ENCODE measurements around the gene EML3. TPM values are rescaled to one million over a fixed set of nuclear protein-coding genes. Genes with fewer than 3 reads are reported as not detected.

EML3 gene
- total RNA-seq, 1 experiment from 2014 or later: 43.7 TPM

- Mint-ChIP-seq H3K27me3 (ENCODE audit: insufficient read depth, unreplicated experiment) (no peaks in the 10 kb centered on the region), H3K36me3 (ENCODE audit: insufficient read depth, unreplicated experiment) (peaks cover 70% of the 10 kb centered on the region), H3K4me3 (ENCODE audit: unreplicated experiment) (peak overlapping the region; percentile 28), H3K4me1 (ENCODE audit: insufficient read depth, unreplicated experiment) (peaks cover 37% of the 10 kb centered on the region), H3K27ac (ENCODE audit: low read depth, unreplicated experiment) (no peak overlapping the region), H3K9me3 (ENCODE audit: unreplicated experiment) (no peaks in the 10 kb centered on the region)
- CTCF ChIA-PET: interaction anchor here (0.6 to 2.1 kb wide), 5 partner anchors 10 to 1748 kb away, joined by 3 to 7 read pairs (median 3); partner anchors contain the start of genes LBHD1 and ROM1
- TF ChIP-seq, protein P1, sequence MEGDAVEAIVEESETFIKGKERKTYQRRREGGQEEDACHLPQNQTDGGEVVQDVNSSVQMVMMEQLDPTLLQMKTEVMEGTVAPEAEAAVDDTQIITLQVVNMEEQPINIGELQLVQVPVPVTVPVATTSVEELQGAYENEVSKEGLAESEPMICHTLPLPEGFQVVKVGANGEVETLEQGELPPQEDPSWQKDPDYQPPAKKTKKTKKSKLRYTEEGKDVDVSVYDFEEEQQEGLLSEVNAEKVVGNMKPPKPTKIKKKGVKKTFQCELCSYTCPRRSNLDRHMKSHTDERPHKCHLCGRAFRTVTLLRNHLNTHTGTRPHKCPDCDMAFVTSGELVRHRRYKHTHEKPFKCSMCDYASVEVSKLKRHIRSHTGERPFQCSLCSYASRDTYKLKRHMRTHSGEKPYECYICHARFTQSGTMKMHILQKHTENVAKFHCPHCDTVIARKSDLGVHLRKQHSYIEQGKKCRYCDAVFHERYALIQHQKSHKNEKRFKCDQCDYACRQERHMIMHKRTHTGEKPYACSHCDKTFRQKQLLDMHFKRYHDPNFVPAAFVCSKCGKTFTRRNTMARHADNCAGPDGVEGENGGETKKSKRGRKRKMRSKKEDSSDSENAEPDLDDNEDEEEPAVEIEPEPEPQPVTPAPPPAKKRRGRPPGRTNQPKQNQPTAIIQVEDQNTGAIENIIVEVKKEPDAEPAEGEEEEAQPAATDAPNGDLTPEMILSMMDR (IDR thresholded peaks at IDR 0.05; ENCODE audit: unreplicated experiment): no peak
- POLR2A ChIA-PET: interaction anchor here (0.6 to 5.2 kb wide), 2 partner anchors 12 to 37 kb away, joined by 4 to 152 read pairs; partner anchors contain the start of gene TUT1
- intact Hi-C loops (cut with micrococcal nuclease): no loop called here
- DNase-seq (ENCODE audit: unreplicated experiment): no peak
- BruUV-seq (replicated peaks): no TSS peak
Observed at GRCh38 chr11:62603072-62603408, 9.5 kb downstream of the EML3 start.

DNA sequence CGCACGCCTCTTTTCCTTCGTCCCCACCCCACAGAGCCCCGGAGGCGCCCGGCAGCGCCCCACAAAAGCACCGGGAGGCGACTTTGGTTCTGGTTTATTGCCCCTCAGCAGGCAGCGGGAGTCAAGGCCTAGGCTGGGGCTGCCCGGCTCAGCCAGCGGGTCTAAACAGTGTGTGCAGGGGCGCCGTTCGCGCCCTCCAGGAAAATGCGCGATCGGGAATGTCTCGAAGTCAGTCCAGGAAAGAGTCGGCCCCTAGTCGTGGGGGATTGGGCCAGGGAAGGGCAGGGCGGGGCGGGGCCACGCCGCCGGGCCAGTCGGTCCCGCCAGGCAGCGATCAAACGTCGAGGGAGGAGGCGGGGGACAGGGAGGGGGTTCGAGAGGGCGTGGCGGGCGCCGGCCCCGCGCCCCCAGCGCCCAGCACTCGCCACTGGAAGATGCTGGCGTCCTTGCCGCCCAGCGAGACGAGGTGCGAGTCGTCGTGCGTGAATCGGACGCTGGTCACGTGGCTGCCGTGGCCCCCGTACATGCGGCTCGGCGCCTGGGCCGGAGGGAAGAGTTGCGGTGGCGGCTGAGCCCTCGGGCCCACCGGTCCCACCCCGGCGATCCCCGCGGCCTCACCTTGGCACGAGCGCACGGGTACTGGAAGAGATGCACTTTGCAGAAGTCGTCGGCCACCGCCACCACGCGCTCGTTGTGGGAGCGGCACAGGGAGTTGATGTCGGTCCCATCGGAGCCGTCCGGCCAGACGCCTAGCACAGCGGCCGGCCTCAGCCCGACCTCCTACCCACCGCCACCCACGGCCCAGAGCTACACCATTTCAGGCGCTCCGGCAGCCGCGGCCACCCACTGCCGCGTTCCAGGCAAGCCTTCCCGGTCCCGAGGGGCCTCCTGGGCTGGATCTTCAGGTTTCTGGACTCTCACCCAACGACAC, 10.2 kb downstream of the EML3 start:
- Mint-ChIP-seq H3K9me3 (ENCODE audit: unreplicated experiment) (no peaks in the 10 kb centered on the region), H3K27ac (ENCODE audit: low read depth, unreplicated experiment) (peak overlapping the region; percentile 96), H3K4me3 (ENCODE audit: unreplicated experiment) (peak overlapping the region; percentile 86), H3K27me3 (ENCODE audit: insufficient read depth, unreplicated experiment) (no peaks in the 10 kb centered on the region), H3K36me3 (ENCODE audit: insufficient read depth, unreplicated experiment) (peaks cover 70% of the 10 kb centered on the region), H3K4me1 (ENCODE audit: insufficient read depth, unreplicated experiment) (peaks cover 38% of the 10 kb centered on the region)
- ChIA-PET CTCF (interaction anchor here (0.6 to 2.1 kb wide), 5 partner anchors 9 to 1752 kb away, joined by 3 to 7 read pairs (median 4); partner anchors contain the start of gene ROM1), POLR2A (interaction anchor here (0.6 to 5.2 kb wide), 22 partner anchors 9 to 1576 kb away, joined by 3 to 152 read pairs (median 7); partner anchors contain the start of genes AHNAK, B3GAT3, C11orf98 and CSKMT)
- intact Hi-C loops (cut with micrococcal nuclease): no loop called here
- TF ChIP-seq, protein P1 (IDR thresholded peaks at IDR 0.05; ENCODE audit: unreplicated experiment): no peak
- no peak for DNase-seq (ENCODE audit: unreplicated experiment)
- BruUV-seq (replicated peaks): no TSS peak

GRCh38 chr11:62601372-62602140, 11.0 kb downstream of the EML3 start, which contains the start of gene MTA2:
MTA2 (minus strand) TSS chr11:62601865; CDS start chr11:62601450, 415 bp downstream.
- Mint-ChIP-seq H3K36me3 (ENCODE audit: insufficient read depth, unreplicated experiment) (peaks cover 70% of the 10 kb centered on the region), H3K27ac (ENCODE audit: low read depth, unreplicated experiment) (peak within 1 kb of the TSS; percentile 96), H3K4me1 (ENCODE audit: insufficient read depth, unreplicated experiment) (peaks cover 38% of the 10 kb centered on the region), H3K9me3 (ENCODE audit: unreplicated experiment) (no peaks in the 10 kb centered on the region), H3K4me3 (ENCODE audit: unreplicated experiment) (peak within 1 kb of the TSS; percentile 86), H3K27me3 (ENCODE audit: insufficient read depth, unreplicated experiment) (no peaks in the 10 kb centered on the region)
- POLR2A ChIA-PET: interaction anchor here (0.6 to 5.2 kb wide), 26 partner anchors 10 to 1577 kb away, joined by 3 to 152 read pairs (median 7); partner anchors contain the start of genes AHNAK, B3GAT3, C11orf98 and CSKMT
- TF ChIP-seq, protein P1 (IDR thresholded peaks at IDR 0.05; ENCODE audit: unreplicated experiment): no peak
- BruUV-seq (replicated peaks): no TSS peak
- CTCF ChIA-PET: interaction anchor here (0.6 to 0.8 kb wide), 3 partner anchors 10 to 1753 kb away, joined by 3 to 4 read pairs (median 4); no protein-coding TSS in a partner anchor
- intact Hi-C loops (cut with micrococcal nuclease): no loop called here
- peak; percentile 98 for DNase-seq (ENCODE audit: unreplicated experiment)
